WTC11 (cell line): ENCODE results near the gene ALLC.
"Not testable (repeated sequence)": the region's sequence is repeated elsewhere in the genome, so short reads cannot be mapped to it uniquely, and the experiment has no call there.

Source experiments
- TF ChIP-seq, protein P1 (sequence below): fragments of 200-600 bp; IDR thresholded peaks from 2 replicates; pipeline ENCODE4 v1.8.0; 2022; ENCODE audit warnings: antibody characterized with exemption
- TF ChIP-seq, protein P2 (sequence below): sonication (generic); formaldehyde crosslinking; IDR thresholded peaks from 2 replicates; pipeline ENCODE4 v1.8.0; 2022; ENCODE audit warnings: mild to moderate bottlenecking, missing genetic modification reagents

DNA sequence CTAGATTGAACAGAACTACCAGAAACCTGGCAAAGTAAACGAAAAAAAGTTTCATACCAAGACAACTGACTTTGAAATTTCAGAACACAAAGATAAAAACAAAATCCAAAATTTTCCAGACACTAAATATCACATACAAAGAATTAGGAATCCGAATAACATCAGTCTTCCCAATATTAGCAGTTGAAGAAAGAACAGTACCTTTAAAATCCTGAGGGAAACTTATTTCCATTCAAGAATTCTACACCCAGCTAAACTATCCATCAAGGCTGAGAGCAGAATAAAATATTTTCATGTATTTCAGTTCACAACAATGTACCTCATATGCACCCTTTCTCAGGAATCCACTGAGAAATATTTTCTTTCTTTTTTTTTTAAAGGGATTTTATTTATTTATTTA, 43.3 kb upstream of the ALLC start:
- TF ChIP-seq, protein P1, sequence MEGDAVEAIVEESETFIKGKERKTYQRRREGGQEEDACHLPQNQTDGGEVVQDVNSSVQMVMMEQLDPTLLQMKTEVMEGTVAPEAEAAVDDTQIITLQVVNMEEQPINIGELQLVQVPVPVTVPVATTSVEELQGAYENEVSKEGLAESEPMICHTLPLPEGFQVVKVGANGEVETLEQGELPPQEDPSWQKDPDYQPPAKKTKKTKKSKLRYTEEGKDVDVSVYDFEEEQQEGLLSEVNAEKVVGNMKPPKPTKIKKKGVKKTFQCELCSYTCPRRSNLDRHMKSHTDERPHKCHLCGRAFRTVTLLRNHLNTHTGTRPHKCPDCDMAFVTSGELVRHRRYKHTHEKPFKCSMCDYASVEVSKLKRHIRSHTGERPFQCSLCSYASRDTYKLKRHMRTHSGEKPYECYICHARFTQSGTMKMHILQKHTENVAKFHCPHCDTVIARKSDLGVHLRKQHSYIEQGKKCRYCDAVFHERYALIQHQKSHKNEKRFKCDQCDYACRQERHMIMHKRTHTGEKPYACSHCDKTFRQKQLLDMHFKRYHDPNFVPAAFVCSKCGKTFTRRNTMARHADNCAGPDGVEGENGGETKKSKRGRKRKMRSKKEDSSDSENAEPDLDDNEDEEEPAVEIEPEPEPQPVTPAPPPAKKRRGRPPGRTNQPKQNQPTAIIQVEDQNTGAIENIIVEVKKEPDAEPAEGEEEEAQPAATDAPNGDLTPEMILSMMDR: not testable (repeated sequence)
- TF ChIP-seq, protein P2, sequence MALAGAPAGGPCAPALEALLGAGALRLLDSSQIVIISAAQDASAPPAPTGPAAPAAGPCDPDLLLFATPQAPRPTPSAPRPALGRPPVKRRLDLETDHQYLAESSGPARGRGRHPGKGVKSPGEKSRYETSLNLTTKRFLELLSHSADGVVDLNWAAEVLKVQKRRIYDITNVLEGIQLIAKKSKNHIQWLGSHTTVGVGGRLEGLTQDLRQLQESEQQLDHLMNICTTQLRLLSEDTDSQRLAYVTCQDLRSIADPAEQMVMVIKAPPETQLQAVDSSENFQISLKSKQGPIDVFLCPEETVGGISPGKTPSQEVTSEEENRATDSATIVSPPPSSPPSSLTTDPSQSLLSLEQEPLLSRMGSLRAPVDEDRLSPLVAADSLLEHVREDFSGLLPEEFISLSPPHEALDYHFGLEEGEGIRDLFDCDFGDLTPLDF (CRISPR knock-in tag): not testable (repeated sequence)
